Measurements from ENCODE around the gene AP2A2. TPM values are rescaled to one million over a fixed set of nuclear protein-coding genes. Genes with fewer than 3 reads are reported as not detected.

Gene AP2A2
- total RNA-seq, 1 donor from 2014 or later, result 48.5 TPM

- H3K4me3 ChIP-seq (ENCODE audit: low read depth, low read length), result no peak overlapping the region
- no peak for DNase-seq (ENCODE audit: low read depth)
- TF ChIP-seq CTCF (conservative IDR thresholded peaks at IDR 0.05; ENCODE audit: low read depth, low read length), result no peak
Measured at GRCh38 chr11:1041149-1041467, 115.4 kb downstream of the AP2A2 start.

- H3K4me3 ChIP-seq (ENCODE audit: low read depth, low read length), result no peak overlapping the region
- TF ChIP-seq CTCF (conservative IDR thresholded peaks at IDR 0.05; ENCODE audit: low read depth, low read length), result no peak
- DNase-seq (ENCODE audit: low read depth), result no peak
Measured at GRCh38 chr11:1041471-1041870, 115.8 kb downstream of the AP2A2 start.

DNA sequence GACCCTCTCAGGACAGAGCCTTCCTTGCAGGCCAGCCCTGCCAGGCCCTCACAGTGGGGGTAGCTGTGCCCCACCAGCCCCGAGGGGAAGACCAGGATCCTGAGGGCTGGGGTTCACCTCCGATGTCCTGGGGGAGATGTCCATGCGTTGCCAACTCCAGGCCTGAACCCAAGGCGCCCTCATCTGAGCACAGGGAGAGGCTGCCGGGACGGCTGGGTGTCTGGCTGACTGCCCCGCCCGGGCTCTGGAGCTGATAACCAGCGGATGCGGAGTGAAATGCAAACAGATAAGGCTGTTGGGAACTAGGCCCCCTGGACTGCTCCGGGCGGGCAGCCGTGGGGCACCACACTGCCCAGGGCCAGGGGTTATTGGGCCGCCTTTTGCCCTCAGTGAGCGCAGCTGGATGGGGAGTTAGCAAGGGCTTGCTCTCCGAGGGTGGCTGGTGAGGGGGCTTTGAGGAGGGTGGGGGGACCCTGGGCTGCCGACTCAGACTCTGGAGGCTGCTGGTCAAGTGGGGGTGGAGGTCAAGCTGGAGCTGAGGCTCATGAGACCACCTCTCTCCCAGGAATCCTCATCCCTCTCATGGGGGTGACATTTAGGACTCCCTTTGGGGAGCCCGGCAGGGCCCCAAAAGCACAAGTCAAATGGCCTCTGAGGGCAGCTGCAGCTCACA lies 116.4 kb downstream of the AP2A2 start:
- no peak for TF ChIP-seq CTCF (conservative IDR thresholded peaks at IDR 0.05; ENCODE audit: low read depth, low read length)
- no peak for DNase-seq (ENCODE audit: low read depth)
- no peak overlapping the region for H3K4me3 ChIP-seq (ENCODE audit: low read depth, low read length)

GRCh38 chr11:1042626-1043562 lies 117.2 kb downstream of the AP2A2 start:
- no peak overlapping the region for H3K4me3 ChIP-seq (ENCODE audit: low read depth, low read length)
- no peak for DNase-seq (ENCODE audit: low read depth)
- no peak for TF ChIP-seq CTCF (conservative IDR thresholded peaks at IDR 0.05; ENCODE audit: low read depth, low read length)

DNA sequence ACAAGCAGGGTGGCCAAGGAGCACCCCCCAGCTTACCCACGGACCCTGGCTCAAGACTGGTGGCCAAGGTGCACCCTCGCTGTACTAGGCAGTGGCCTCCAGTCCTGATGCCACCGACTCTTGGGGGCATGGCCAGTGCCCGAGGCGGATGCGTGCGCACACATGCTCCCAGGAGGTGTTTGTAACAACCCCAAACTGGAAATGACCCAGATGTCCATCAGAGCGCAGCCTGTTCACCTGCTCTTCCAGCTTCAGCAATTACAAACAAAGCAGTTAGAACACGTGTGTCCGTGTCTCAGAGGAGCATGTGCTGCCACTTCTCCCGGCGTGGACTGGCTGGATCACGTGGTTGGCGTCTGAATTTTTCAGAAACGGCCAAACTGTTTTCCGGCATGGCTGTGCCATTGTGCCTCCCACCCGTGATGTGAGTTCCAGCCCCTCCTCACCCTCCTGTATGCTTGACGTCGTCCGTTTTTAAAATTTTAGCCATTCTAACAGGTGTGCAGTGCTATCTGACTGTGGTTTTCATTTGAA lies 118.0 kb downstream of the AP2A2 start:
- no peak for TF ChIP-seq CTCF (conservative IDR thresholded peaks at IDR 0.05; ENCODE audit: low read depth, low read length)
- no peak overlapping the region for H3K4me3 ChIP-seq (ENCODE audit: low read depth, low read length)
- DNase-seq (ENCODE audit: low read depth), result peak; percentile 18

DNA sequence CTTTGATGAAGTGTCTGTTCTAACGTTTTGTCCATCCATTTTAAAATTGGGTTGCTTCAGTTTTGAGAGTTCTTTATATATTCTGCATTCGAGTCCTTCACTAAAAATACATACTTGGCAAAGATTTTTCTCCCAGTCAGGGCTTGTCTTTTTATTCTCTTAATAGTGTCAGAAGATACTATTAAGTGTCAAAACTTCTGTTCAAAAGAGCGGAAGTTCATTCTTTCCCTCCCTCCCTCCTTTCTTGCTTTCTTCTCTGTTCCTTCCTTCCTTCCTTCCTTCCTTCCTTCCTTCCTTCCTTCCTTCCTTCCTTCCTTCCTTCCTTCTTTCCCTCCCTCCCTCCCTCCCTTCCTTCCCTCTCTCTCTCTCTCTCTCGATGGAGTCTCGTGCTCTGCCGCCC lies 118.5 kb downstream of the AP2A2 start:
- no peak for DNase-seq (ENCODE audit: low read depth)
- H3K4me3 ChIP-seq (ENCODE audit: low read depth, low read length), result no peak overlapping the region
- TF ChIP-seq CTCF (conservative IDR thresholded peaks at IDR 0.05; ENCODE audit: low read depth, low read length), result no peak

All from epithelial cell of proximal tubule (primary cell).